Neural cell (in vitro differentiated cells): Measurements from ENCODE around the gene CALHM6.

Experiments used
- CTCF ChIP-seq: fragments of 450-650 bp; IDR thresholded peaks from 2 replicates; pipeline ENCODE4 v1.5.1; 2014; ENCODE audit warnings: antibody characterized with exemption, mild to moderate bottlenecking, moderate library complexity; ENCODE audit not compliant: poor library complexity, severe bottlenecking
- MXI1 ChIP-seq: fragments of 450-650 bp; conservative IDR thresholded peaks from 2 replicates; pipeline ENCODE4 v1.6.1; 2014; ENCODE audit warnings: antibody characterized with exemption, mild to moderate bottlenecking; ENCODE audit not compliant: poor library complexity, severe bottlenecking

- no peak for TF ChIP-seq MXI1
- TF ChIP-seq CTCF, result no peak
Observed at GRCh38 chr6:116458264-116458663, 2.9 kb upstream of the CALHM6 start.
